H9 (cell line): Measurements from ENCODE around the gene CCDC71L. TPM values are rescaled to one million over a fixed set of nuclear protein-coding genes. Genes with fewer than 3 reads are reported as not detected.

Source experiments
- DNase-seq: peaks from one replicate; pipeline ENCODE4 v3.0.0-alpha.2; 2017
- H2AFZ ChIP-seq: one replicate; pipeline ENCODE4 v1.6.1; 2013; ENCODE audit warnings: mild to moderate bottlenecking, low read length, control low read depth, moderate library complexity
- H2AK5ac ChIP-seq: 2 replicates; pipeline ENCODE4 v1.6.1; 2013; ENCODE audit warnings: low read length, control low read depth, mixed read lengths; ENCODE audit not compliant: insufficient read length
- H2BK120ac ChIP-seq: one replicate; pipeline ENCODE4 v1.6.1; 2013; ENCODE audit warnings: low read depth, mild to moderate bottlenecking, low read length, control low read depth, inconsistent platforms; ENCODE audit not compliant: poor library complexity, severe bottlenecking
- H2BK12ac ChIP-seq: 2 replicates; pipeline ENCODE4 v1.6.1; 2013; ENCODE audit warnings: low read length, control low read depth, mixed read lengths, low read depth; ENCODE audit not compliant: insufficient read length
- H2BK15ac ChIP-seq: 2 replicates; pipeline ENCODE4 v1.6.1; 2013; ENCODE audit warnings: low read depth, low read length, control low read depth
- H2BK20ac ChIP-seq: one replicate; pipeline ENCODE4 v1.6.1; 2013; ENCODE audit warnings: low read depth, mild to moderate bottlenecking, low read length, control low read depth, inconsistent platforms; ENCODE audit not compliant: poor library complexity, severe bottlenecking
- H2BK5ac ChIP-seq: 2 replicates; pipeline ENCODE4 v1.6.1; 2013; ENCODE audit warnings: low read length, control low read depth, mixed read lengths; ENCODE audit not compliant: insufficient read length
- H3K14ac ChIP-seq: 2 replicates; pipeline ENCODE4 v1.6.1; 2013; ENCODE audit warnings: low read length, control low read depth; ENCODE audit not compliant: insufficient read depth
- H3K18ac ChIP-seq: 2 replicates; pipeline ENCODE4 v1.6.1; 2013; ENCODE audit warnings: low read depth, mild to moderate bottlenecking, mixed read lengths, low read length, control low read depth; ENCODE audit not compliant: insufficient read length
- H3K23ac ChIP-seq: 2 replicates; pipeline ENCODE4 v1.6.1; 2013; ENCODE audit warnings: low read length, control low read depth, mixed read lengths, low read depth; ENCODE audit not compliant: insufficient read length
- H3K23me2 ChIP-seq: 2 replicates; pipeline ENCODE4 v1.6.1; 2013; ENCODE audit warnings: low read depth, mild to moderate bottlenecking, mixed read lengths, low read length, control low read depth; ENCODE audit not compliant: insufficient read length, poor library complexity, severe bottlenecking
- H3K27ac ChIP-seq: 2 replicates; pipeline ENCODE4 v1.5.1; 2013; ENCODE audit warnings: low read length, control low read depth, mixed read lengths, low read depth; ENCODE audit not compliant: insufficient read length
- H3K27me3 ChIP-seq: 2 replicates; pipeline ENCODE4 v1.6.1; 2013; ENCODE audit warnings: low read length, control low read depth, inconsistent platforms; ENCODE audit not compliant: insufficient read depth
- H3K4ac ChIP-seq: 2 replicates; pipeline ENCODE4 v1.6.1; 2013; ENCODE audit warnings: low read depth, mild to moderate bottlenecking, control low read depth, inconsistent platforms, low read length, moderate library complexity
- H3K4me1 ChIP-seq: 2 replicates; pipeline ENCODE4 v1.6.1; 2013; ENCODE audit warnings: low read length, control low read depth, inconsistent platforms; ENCODE audit not compliant: insufficient read depth
- H3K4me2 ChIP-seq: 2 replicates; pipeline ENCODE4 v1.6.1; 2013; ENCODE audit warnings: low read length, control low read depth, mixed read lengths; ENCODE audit not compliant: insufficient read length, insufficient read depth
- H3K56ac ChIP-seq: 2 replicates; pipeline ENCODE4 v1.6.1; 2013; ENCODE audit warnings: low read depth, mild to moderate bottlenecking, mixed read lengths, low read length, control low read depth; ENCODE audit not compliant: insufficient read length
- H3K79me1 ChIP-seq: 2 replicates; pipeline ENCODE4 v1.6.1; 2013; ENCODE audit warnings: low read depth, mild to moderate bottlenecking, moderate library complexity, low read length, control low read depth, inconsistent platforms; ENCODE audit not compliant: insufficient read depth, poor library complexity, severe bottlenecking
- H3K79me2 ChIP-seq: 2 replicates; pipeline ENCODE4 v1.6.1; 2013; ENCODE audit warnings: low read length, control low read depth, inconsistent platforms; ENCODE audit not compliant: insufficient read depth
- H3K9ac ChIP-seq: 2 replicates; pipeline ENCODE4 v1.6.1; 2013; ENCODE audit warnings: low read length, control low read depth, mixed read lengths; ENCODE audit not compliant: insufficient read length; ENCODE audit errors: extremely low read depth
- H3K9me3 ChIP-seq: one replicate; pipeline ENCODE4 v1.6.1; 2013; ENCODE audit warnings: low read depth, low read length, inconsistent platforms; ENCODE audit not compliant: control insufficient read depth
- H3T11ph ChIP-seq: one replicate; pipeline ENCODE4 v1.6.1; 2013; ENCODE audit warnings: mild to moderate bottlenecking, low read length, control low read depth, inconsistent platforms
- H4K20me1 ChIP-seq: one replicate; pipeline ENCODE4 v1.6.1; 2013; ENCODE audit not compliant: control insufficient read depth, insufficient read length, insufficient read depth
- H4K5ac ChIP-seq: 2 replicates; pipeline ENCODE4 v1.6.1; 2013; ENCODE audit warnings: low read depth, mild to moderate bottlenecking, mixed read lengths, low read length, control low read depth; ENCODE audit not compliant: insufficient read length
- H4K8ac ChIP-seq: replicated peaks from 2 replicates; pipeline ENCODE4 v1.6.1; 2013; ENCODE audit warnings: low read length, control low read depth, mixed read lengths, low read depth; ENCODE audit not compliant: insufficient read length
- H4K91ac ChIP-seq: 2 replicates; pipeline ENCODE4 v1.6.1; 2013; ENCODE audit warnings: low read depth, mild to moderate bottlenecking, moderate library complexity, mixed read lengths, low read length, control low read depth; ENCODE audit not compliant: insufficient read length
- H3K27ac Mint-ChIP-seq, 3 experiments: 2 replicates in 2 of 3; 3 replicates in 1 of 3; pipeline ENCODE4 v1.8.0; 2020 to 2021; ENCODE audit warnings: mixed read lengths in 3 of 3, mild to moderate bottlenecking in 1 of 3, moderate library complexity in 1 of 3
- H3K27me3 Mint-ChIP-seq: 2 replicates; pipeline ENCODE4 v1.8.0; 2021; ENCODE audit warnings: low read depth, mild to moderate bottlenecking, moderate library complexity, mixed read lengths
- H3K36me3 Mint-ChIP-seq, 3 experiments: 2 replicates in 2 of 3; 3 replicates in 1 of 3; pipeline ENCODE4 v1.8.0; 2020 to 2021; ENCODE audit warnings: low read depth in 3 of 3, mixed read lengths in 3 of 3; ENCODE audit not compliant: insufficient read depth in 1 of 3
- H3K4me1 Mint-ChIP-seq, 2 experiments: 2 replicates each; pipeline ENCODE4 v1.8.0; 2020; ENCODE audit warnings: mixed read lengths in 2 of 2
- H3K4me3 Mint-ChIP-seq, 2 experiments: 2 replicates in 1 of 2; 3 replicates in 1 of 2; pipeline ENCODE4 v1.8.0; 2020 to 2021; ENCODE audit warnings: mild to moderate bottlenecking in 2 of 2, mixed read lengths in 2 of 2, moderate library complexity in 1 of 2
- H3K9me3 Mint-ChIP-seq, 2 experiments: 2 replicates in 1 of 2; 3 replicates in 1 of 2; pipeline ENCODE4 v1.8.0; 2020; ENCODE audit warnings: mild to moderate bottlenecking in 2 of 2, mixed read lengths in 2 of 2, moderate library complexity in 1 of 2
- WGBS: extraction: QIAGEN DNeasy Blood & Tissue Kit; methylation state at CpG from one replicate; pipeline ENCODE4 v1.1.7; 2013; ENCODE audit warnings: missing lambda C conversion rate, low lambda C conversion rate, mixed read lengths; ENCODE audit not compliant: insufficient read length; ENCODE audit errors: extremely low coverage; 5-methylcytosine and 5-hydroxymethylcytosine counted together
- total RNA-seq: library from RNA; stranded (reverse); gene quantifications from 2 replicates; pipeline ENCODE4 v1.2.1, GENCODE V29; 2021
- TF ChIP-seq, protein P1 (sequence below): fragments of 200-600 bp; sonication (generic); conservative IDR thresholded peaks from 3 replicates; pipeline ENCODE4 v1.8.0; 2021; ENCODE audit warnings: antibody characterized with exemption, mild to moderate bottlenecking

Gene CCDC71L
- total RNA-seq, 1 experiment from 2014 or later: 13.7 TPM

DNA sequence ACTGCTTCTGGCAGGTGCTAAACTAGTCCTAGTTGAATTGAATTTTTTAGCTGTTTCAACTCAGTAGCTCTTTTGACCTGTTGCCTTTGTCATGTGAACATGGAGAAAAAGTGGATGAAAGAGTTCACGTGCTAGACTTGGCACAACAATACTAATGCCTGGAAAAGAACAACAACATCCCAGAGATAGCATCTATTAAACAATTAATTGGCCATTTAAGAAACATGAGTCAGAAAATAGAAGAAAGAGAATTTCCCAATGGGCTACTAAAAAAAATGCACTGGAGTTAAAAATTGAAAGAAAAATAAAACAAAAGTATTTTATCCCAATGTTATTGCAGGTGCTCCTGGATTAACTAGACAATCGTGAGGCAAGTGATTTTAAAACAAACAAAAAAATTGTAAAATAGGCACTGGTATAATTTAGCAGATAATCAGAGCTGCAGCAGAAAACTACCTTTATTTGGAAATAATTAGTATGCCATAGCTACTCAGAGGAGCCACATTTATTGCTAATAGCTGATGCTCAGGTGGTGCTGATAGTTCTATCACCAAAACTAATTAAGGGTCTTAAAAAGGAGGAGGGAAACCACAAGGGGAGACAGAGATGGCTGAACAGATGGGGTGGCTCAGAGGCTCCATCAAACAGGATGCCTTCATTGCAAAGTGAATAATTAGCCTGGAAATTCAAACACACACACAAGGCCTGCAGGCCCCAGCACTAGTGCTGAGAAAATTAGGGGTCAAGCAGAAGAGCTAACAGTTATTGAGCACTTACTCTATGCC lies 17.6 kb downstream of the CCDC71L start:
- WGBS: no CpG with 5 or more reads among the region's 2 CpGs
- no peak overlapping the region for H4K91ac ChIP-seq
- H3K36me3 Mint-ChIP-seq: no peaks in the 10 kb centered on the region; a peak in 1 of 7 replicates

More for the DNA sequence above, 17.6 kb downstream of the CCDC71L start:
- Histone ChIP-seq H3K9ac (no peak overlapping the region), H3K14ac (no peak overlapping the region), H3K4ac (no peak overlapping the region), H4K5ac (no peak overlapping the region), H3K79me2 (no peaks in the 10 kb centered on the region), H2BK120ac (no peak overlapping the region), H3K18ac (no peak overlapping the region), H3K4me2 (no peak overlapping the region), H4K8ac (no peak overlapping the region), H2AFZ (no peak overlapping the region), H2BK15ac (no peak overlapping the region), H3K56ac (no peak overlapping the region), H2BK12ac (no peak overlapping the region), H3K23ac (no peak overlapping the region), H3K27me3 (no peaks in the 10 kb centered on the region), H2BK5ac (no peak overlapping the region), H3K4me1 (no peaks in the 10 kb centered on the region), H3K9me3 (no peaks in the 10 kb centered on the region), H4K20me1 (no peaks in the 10 kb centered on the region), H3K27ac (no peak overlapping the region), H3T11ph (no peak overlapping the region), H2BK20ac (no peak overlapping the region), H3K23me2 (no peaks in the 10 kb centered on the region), H2AK5ac (no peak overlapping the region), H3K79me1 (no peaks in the 10 kb centered on the region)
- Mint-ChIP-seq H3K27ac (no peak overlapping the region; a peak in 1 of 7 replicates), H3K27me3 (no peaks in the 10 kb centered on the region; the same call in 1 of the 2 replicates), H3K9me3 (peaks cover 0 to 2% of the 10 kb centered on the region in 2 experiments; a peak in 3 of 5 replicates), H3K4me1 (no peaks in the 10 kb centered on the region), H3K4me3 (no peak overlapping the region)
- TF ChIP-seq, protein P1, sequence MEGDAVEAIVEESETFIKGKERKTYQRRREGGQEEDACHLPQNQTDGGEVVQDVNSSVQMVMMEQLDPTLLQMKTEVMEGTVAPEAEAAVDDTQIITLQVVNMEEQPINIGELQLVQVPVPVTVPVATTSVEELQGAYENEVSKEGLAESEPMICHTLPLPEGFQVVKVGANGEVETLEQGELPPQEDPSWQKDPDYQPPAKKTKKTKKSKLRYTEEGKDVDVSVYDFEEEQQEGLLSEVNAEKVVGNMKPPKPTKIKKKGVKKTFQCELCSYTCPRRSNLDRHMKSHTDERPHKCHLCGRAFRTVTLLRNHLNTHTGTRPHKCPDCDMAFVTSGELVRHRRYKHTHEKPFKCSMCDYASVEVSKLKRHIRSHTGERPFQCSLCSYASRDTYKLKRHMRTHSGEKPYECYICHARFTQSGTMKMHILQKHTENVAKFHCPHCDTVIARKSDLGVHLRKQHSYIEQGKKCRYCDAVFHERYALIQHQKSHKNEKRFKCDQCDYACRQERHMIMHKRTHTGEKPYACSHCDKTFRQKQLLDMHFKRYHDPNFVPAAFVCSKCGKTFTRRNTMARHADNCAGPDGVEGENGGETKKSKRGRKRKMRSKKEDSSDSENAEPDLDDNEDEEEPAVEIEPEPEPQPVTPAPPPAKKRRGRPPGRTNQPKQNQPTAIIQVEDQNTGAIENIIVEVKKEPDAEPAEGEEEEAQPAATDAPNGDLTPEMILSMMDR: no peak
- DNase-seq: no peak
